Measurements from ENCODE around the gene TRAPPC6A.

- no peak for TF ChIP-seq CTCF (IDR thresholded peaks at IDR 0.05)
- TF ChIP-seq POLR2A (IDR thresholded peaks at IDR 0.05): no peak
Measured at GRCh38 chr19:45180936-45181335, 2.9 kb upstream of the TRAPPC6A start.
